ENCODE results near the gene GRHL1. TPM values are rescaled to one million over a fixed set of nuclear protein-coding genes. Genes with fewer than 3 reads are reported as not detected.
"Not testable (repeated sequence)": the region's sequence is repeated elsewhere in the genome, so short reads cannot be mapped to it uniquely, and the experiment has no call there.

Gene GRHL1
- 93.0 TPM for total RNA-seq

DNA sequence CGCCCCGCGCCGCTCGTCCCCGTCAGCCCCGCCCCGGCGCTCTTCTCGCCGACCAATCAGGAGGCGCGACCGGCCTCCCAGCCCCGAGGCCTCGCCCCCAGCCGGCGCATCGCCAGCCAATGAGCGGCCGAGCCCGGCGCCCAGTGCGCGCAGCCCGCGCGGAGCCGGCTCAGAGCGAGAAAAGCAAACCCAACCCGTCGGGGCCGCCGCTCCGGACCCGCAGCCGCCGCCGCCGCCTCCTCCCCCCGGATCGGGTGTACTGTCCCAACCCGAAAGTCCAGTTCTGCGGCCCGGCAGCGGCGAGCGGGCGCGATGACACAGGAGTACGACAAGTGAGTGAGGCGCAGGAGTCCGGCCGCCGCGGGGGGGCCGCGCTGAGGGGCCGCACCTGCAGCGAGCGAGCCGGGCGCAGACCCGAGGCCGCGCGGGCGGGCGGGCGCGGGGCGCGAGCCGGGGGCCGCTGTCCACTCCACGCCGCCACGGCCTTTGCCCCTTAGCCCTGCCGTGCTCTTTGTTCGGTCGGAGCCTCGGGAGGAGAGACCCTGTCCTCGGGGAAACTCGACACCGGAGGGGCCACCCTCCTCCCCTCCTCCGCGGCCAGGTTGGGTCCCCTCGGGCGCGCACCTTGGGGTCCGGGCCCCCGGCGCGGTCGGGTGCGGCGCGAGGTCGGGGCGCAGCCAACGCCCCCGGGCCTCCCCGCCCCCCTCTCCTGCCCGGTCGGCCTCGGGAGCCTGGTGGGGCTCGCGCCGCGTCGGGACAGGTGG, at the start of gene GRHL1:
TSS of gene GRHL1 (plus strand) at position 172 of the 764 bp plus-strand sequence. CDS start at position 313, 141 bp downstream.
- DNase-seq = peak; percentile 87

- DNase-seq = no peak
These were observed 46.1 kb upstream of the GRHL1 start for GRCh38 chr2:9905413-9905812.

- no peak for DNase-seq
These were observed 44.1 kb upstream of the GRHL1 start for GRCh38 chr2:9907402-9907801.

DNA sequence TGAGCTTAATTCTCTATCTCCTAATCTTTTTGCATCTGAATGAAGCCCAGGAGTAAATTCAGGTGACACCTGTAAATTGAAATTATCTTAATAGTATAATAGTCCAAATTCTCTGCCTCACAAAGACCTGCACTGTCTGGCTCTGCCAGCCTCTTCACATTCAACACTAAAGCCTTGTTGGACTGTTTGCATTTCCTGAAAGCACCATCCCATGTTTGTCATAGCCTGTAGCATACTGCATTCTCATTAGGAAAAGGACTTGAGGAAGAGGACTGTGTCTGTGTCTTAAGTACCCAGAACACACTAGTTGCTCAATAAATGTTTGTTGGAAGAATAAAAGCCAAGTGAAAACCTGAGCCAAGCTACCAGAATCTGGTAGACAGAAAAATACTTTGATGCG, 42.9 kb upstream of the GRHL1 start:
- DNase-seq = no peak

GRCh38 chr2:9909106-9909505, 42.4 kb upstream of the GRHL1 start:
- DNase-seq = no peak

DNA sequence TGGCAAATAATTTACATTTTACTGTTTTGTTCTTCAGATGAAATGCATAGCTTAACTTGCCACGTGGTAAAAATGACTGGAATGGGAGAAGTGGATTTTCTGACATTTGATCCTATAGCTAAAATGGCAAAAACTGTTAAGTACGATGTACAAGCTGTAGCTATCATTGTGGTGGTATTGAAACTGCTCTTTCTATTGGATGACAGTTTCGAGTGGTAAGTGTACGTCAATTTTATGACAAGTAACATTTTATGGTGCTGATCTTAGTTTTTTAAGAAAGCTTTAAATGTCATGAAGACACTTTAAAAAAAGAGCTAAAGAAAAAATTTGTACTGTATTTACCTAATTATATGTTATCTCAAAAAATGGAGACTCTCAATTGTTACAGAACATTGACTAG, 40.8 kb upstream of the GRHL1 start:
- no peak for DNase-seq

DNA sequence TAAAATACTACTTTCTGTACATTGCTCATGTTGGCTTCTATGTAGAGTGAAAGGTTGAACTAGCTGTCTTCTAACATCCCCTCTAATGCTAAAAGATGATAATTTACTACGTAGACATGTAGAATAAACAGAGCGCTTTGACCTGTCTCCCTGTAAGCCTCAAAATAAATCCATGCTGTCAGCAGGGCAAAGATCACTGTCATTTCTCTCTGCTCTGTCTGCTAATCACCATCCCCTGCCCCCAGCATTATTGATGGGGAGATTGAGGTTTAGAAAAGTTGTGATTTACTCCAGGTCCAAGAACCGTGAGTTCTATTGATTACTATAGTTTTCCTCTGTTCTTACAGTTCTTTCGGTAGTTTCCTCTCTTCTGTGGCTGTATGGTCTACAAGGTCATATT, 39.0 kb upstream of the GRHL1 start:
- DNase-seq = no peak

GRCh38 chr2:9914384-9915065, 37.0 kb upstream of the GRHL1 start:
- DNase-seq = no peak

DNA sequence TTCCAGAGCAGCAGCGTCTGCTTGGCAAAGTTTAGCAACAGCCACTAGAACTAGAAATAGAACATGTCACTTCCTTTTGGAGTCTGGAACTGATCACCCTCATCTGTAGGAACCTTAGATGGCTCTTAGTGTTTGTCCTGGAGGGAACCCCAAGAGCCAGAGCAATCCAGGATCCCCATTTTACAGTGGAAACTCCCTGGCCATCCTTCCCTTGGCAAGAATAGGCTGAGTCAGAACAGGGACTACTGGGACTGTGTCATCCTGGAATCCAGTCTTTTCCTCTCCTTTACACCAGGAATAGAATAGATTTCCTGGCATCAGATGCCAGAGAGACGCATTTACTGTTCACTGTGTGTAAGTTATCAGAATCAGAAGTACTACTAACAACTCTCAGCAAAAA, 33.2 kb upstream of the GRHL1 start:
- DNase-seq = no peak

DNA sequence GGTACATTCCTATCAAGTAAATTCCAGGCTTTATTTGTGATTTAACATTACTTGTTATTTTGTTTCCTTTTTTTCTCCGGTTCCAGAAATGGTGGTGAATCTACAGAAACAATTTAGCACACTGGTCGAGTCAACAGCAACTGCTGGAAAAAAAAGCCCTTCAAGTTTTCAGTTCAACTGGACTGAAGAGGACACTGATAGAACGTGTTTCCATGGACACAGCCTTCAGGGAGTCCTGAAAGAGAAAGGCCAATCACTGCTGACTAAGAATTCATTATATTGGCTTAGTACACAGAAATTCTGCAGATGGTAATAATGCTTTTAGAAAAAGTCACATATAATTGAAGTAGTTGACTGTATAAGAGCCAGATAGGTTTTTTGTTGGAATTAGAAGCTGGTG, 32.0 kb upstream of the GRHL1 start:
- peak; percentile 50 for DNase-seq

- DNase-seq = not testable (repeated sequence)
These were observed 24.5 kb upstream of the GRHL1 start for GRCh38 chr2:9927020-9927419.

GRCh38 chr2:9937258-9937657, 14.2 kb upstream of the GRHL1 start:
- DNase-seq = no peak

GRCh38 chr2:9937968-9938367, 13.5 kb upstream of the GRHL1 start:
- DNase-seq = no peak

GRCh38 chr2:9939587-9940485, 11.7 kb upstream of the GRHL1 start:
- DNase-seq = no peak

DNA sequence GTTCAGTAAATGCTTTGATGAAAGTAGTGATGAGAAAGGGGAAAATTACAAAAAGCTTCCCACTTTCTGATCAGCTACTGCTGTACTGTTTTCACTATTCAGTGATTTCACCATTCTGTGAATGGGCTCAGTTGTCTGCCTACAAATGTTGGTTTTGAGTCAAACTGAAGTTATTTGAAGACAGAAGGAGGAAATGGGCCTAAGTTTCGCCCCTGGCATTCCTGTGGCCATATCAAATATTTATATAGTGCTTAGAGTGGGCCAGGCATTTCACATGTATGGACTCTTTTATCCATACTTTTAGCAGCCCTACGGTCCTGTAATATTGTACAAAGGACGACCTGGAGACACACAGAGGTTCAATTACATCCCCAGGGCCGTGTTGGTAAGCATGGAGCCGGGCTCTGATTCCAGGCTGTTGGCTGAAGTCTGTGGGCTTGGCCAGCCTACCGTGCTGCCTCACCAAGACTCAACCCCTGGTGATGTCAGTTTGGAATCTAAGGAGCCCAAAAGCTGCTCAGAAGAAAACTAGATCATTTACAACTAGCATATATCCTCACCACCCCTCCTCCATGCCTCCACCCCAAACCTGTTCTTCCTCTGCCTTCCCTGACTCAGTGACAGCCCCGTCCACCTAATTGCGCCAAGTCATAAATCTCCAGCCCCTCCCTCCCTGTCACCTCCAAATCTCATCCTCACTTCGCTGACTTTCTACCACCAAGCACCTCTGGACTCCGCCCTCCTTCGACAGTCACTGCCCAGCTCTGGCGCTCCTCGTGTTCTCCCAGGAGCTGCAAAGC, 10.1 kb upstream of the GRHL1 start:
- DNase-seq = no peak

DNA sequence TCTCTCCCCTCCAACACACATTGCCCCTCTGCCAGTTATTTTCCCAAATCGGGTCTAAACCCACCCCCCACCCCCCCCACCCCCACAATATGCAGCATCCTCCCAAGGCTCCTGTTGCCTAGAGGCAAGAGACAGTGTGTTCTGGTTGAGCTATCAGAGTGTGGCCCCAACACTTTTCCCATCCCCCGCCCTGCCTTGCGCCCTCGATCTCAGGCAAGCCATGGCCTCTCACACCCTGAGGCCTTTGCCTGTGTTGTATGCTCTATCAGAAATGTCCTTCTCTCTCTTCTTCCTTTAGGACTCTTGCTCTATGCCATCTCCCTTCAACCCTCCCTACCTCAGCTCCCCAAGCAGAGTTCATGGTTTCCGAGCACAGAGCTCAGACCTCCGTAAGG, 9.5 kb upstream of the GRHL1 start:
- no peak for DNase-seq

GRCh38 chr2:9944330-9944758, 7.1 kb upstream of the GRHL1 start:
- no peak for DNase-seq

DNA sequence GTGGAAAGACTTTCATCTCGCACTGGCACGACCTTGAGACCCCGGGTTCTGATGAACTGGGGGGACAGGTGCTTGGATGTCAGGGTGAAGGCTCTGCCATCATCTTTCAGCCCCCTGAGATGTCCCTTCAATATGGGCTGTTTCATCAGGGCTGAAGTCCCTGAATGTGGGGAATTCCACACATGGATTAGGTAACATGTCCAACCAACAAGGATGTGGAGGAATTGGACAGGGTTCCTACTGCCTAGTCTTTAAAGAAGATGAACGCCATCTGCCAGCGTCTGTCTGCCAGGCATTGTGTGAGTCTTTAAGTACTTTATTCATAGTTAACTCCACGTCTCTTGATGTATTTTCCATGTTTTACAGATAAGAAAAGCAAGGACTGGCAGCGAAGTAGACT, 5.9 kb upstream of the GRHL1 start:
- DNase-seq = no peak

GRCh38 chr2:9946076-9946475, 5.4 kb upstream of the GRHL1 start:
- DNase-seq = no peak

- DNase-seq = no peak
These were observed 4.7 kb upstream of the GRHL1 start for GRCh38 chr2:9946818-9947217.

DNA sequence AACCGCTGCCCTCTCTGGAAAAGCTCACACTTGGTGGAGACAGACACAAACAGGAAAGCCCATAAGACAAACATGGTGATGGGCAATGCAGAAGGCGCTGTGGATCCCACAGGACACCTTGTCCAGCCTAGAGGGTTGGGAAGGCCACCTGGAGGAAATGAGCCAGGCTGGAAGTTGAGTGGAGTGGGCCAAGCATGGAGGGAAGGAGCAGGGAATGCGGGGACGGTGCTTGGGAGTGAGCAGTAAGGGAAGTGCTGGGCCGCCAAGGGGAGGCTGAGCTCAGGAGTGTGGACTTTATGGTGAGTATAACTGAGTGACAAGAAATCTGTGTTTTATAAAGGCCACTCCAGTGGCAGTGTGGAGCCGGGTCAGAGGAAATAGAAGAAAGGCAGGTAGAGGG, 2.8 kb upstream of the GRHL1 start:
- no peak for DNase-seq
